ENCODE results near the gene ULK1. TPM values are rescaled to one million over a fixed set of nuclear protein-coding genes. Genes with fewer than 3 reads are reported as not detected.

Gene ULK1
- total and polyA plus RNA-seq, 3 donors from 2014 or later = 29.2 to 53.5 (median 49.9) TPM

GRCh38 chr12:131857908-131858850, 36.2 kb upstream of the ULK1 start:
- Histone ChIP-seq H3K4me1 (no peaks in the 10 kb centered on the region), H3K4me3 (no peak overlapping the region), H3K9me3 (no peaks in the 10 kb centered on the region), H3K27ac (no peak overlapping the region), H3K36me3 (ENCODE audit: low read depth, missing control alignments) (no peaks in the 10 kb centered on the region), H3K27me3 (no peaks in the 10 kb centered on the region)
- WGBS, 2 donors = 80 to 81% methylated on average over 20 to 21 of the region's 21 CpGs
- intact Hi-C loops (cut with DNase I; ENCODE audit: low total_unique reads) = no loop called here
- DNase-seq = no peak
- TF ChIP-seq POLR2A (IDR thresholded peaks at IDR 0.05) = no peak
- TF ChIP-seq CTCF (IDR thresholded peaks at IDR 0.05) = no peak

DNA sequence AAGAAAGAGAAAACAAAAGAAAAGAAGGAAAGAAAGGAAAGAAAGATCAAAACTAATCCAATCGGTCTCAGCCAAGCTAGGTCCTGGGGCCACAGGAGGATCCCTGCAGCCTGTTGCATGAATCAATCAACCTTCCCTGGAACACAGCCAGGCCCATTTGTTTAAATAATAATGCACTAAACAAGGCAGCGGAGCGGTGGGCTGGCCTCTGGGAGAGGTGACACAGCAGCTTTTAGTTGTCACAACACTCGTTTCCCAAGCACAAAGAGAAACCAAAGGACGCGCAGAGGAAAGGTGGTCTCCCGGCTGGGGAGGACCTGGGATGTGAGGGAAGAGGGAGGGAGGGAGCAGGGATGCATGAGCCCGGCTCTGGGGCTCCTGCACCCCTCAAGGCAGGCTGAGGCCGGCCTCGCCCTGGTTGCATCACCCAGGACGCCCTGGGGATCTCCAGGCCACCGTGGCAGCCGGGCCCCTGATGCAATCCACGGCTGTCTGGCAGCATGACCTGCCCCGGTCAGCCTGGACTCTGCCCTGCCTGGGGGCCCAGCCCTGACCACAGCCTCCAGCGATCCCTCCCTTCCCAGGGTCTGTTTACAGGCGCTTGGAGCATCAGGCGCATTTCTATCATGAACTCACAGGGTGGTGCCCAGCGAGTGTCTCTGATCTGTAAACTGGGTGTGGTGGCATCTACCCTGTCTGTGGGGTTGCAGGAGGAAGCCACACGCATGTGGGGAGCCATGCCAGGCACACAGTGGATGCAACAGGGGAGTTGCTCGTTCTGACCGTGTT, 33.8 kb upstream of the ULK1 start:
- H3K4me1 ChIP-seq = no peaks in the 10 kb centered on the region
- no peak overlapping the region for H3K27ac ChIP-seq
- TF ChIP-seq CTCF (IDR thresholded peaks at IDR 0.05) (no peak), POLR2A (IDR thresholded peaks at IDR 0.05) (no peak)
- intact Hi-C loops (cut with DNase I; ENCODE audit: low total_unique reads) = no loop called here
- H3K36me3 ChIP-seq (ENCODE audit: low read depth, missing control alignments) = no peaks in the 10 kb centered on the region
- no peak for DNase-seq
- no peaks in the 10 kb centered on the region for H3K27me3 ChIP-seq
- H3K9me3 ChIP-seq = no peaks in the 10 kb centered on the region
- 59 to 63% methylated on average over 11 to 22 of the region's 22 CpGs for WGBS, 2 donors
- H3K4me3 ChIP-seq = no peak overlapping the region

- H3K27ac ChIP-seq = no peak overlapping the region
- no peaks in the 10 kb centered on the region for H3K36me3 ChIP-seq (ENCODE audit: low read depth, missing control alignments)
- no peaks in the 10 kb centered on the region for H3K9me3 ChIP-seq
- no peak overlapping the region for H3K4me3 ChIP-seq
- TF ChIP-seq POLR2A (IDR thresholded peaks at IDR 0.05) = no peak
- TF ChIP-seq CTCF (IDR thresholded peaks at IDR 0.05) = no peak
- H3K27me3 ChIP-seq = no peaks in the 10 kb centered on the region
- 83 to 95% methylated on average over 10 to 12 of the region's 12 CpGs for WGBS, 2 donors
- intact Hi-C loops (cut with DNase I; ENCODE audit: low total_unique reads) = no loop called here
- no peaks in the 10 kb centered on the region for H3K4me1 ChIP-seq
- DNase-seq = no peak
These were observed 33.0 kb upstream of the ULK1 start for GRCh38 chr12:131861261-131862083.

DNA sequence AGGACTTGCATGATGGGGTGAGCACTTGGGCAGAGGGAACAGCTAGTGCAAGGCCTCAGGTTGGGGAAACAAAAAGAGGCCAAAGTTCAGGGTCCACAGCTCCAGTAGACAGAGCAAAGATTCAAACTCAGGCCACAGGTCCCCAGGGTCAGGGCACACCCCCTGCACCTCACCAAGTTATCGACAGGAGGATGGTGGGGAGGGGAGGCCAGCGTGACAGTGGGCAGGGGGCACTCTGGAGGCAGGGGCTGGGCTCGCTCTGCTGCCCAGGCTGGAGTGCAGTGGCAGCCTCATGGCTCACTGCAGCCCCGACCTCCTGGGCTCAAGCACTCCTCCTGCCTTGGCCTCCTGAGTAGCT, 32.4 kb upstream of the ULK1 start:
- Histone ChIP-seq H3K4me3 (no peak overlapping the region), H3K36me3 (ENCODE audit: low read depth, missing control alignments) (no peaks in the 10 kb centered on the region), H3K27ac (no peak overlapping the region), H3K9me3 (no peaks in the 10 kb centered on the region), H3K27me3 (no peaks in the 10 kb centered on the region), H3K4me1 (no peaks in the 10 kb centered on the region)
- TF ChIP-seq CTCF (IDR thresholded peaks at IDR 0.05) (no peak), POLR2A (IDR thresholded peaks at IDR 0.05) (no peak)
- intact Hi-C loops (cut with DNase I; ENCODE audit: low total_unique reads) = no loop called here
- 56 to 77% methylated on average over 3 to 4 of the region's 4 CpGs for WGBS, 2 donors
- DNase-seq = no peak
